IMR-90 (cell line): ENCODE measurements around the gene NR4A1. TPM values are rescaled to one million over a fixed set of nuclear protein-coding genes. Genes with fewer than 3 reads are reported as not detected.

Experiments used
- ATAC-seq: fragments of 200-7000 bp; cut with Tn5 transposase; 2 replicates; pipeline ENCODE4 v1.9.1; 2020; ENCODE audit warnings: low read depth, mild to moderate bottlenecking, moderate library complexity
- BruUV-seq: library from RNA; stranded (reverse); fragments of 400-500 nt; replicated peaks from 2 replicates; lab custom pipeline; 2021; lab: Mats Ljungman, UMichigan
- CTCF ChIA-PET: fragments of 300-600 bp; formaldehyde crosslinking; extraction: SDS; loops from one replicate; lab custom pipeline; 2021; ENCODE audit warnings: antibody characterized with exemption; lab: Yijun Ruan, JAX
- POLR2A ChIA-PET: fragments of 300-600 bp; sonication (Branson Sonifier 250); formaldehyde crosslinking; loops from one replicate; lab custom pipeline; 2022; ENCODE audit warnings: antibody characterized with exemption; ENCODE audit not compliant: unreplicated experiment; lab: Charles Lee
- DNase-seq: peaks from one replicate; pipeline ENCODE4 v3.0.0; 2013
- H2AFZ ChIP-seq: replicated peaks from 2 replicates; pipeline ENCODE3; 2013; ENCODE audit warnings: low read length, mild to moderate bottlenecking; ENCODE audit not compliant: poor library complexity
- H2AK5ac ChIP-seq: 2 replicates; pipeline ENCODE4 v1.6.1; 2013; ENCODE audit warnings: low read depth, low read length, inconsistent platforms
- H2AK9ac ChIP-seq: replicated peaks from 2 replicates; pipeline ENCODE3; 2013; ENCODE audit warnings: mild to moderate bottlenecking, low read depth, low read length, moderate library complexity; ENCODE audit not compliant: poor library complexity
- H2BK120ac ChIP-seq: 2 replicates; pipeline ENCODE4 v1.6.1; 2013; ENCODE audit warnings: low read depth, low read length, inconsistent platforms
- H2BK15ac ChIP-seq: 3 replicates; pipeline ENCODE4 v1.6.1; 2013; ENCODE audit warnings: low read depth, low read length, inconsistent platforms
- H2BK20ac ChIP-seq: 2 replicates; pipeline ENCODE4 v1.6.1; 2013; ENCODE audit warnings: low read depth, mild to moderate bottlenecking, inconsistent platforms, low read length, moderate library complexity
- H2BK5ac ChIP-seq: 2 replicates; pipeline ENCODE4 v1.6.1; 2013; ENCODE audit warnings: mild to moderate bottlenecking, low read depth, low read length, inconsistent platforms; ENCODE audit not compliant: poor library complexity, severe bottlenecking
- H3K14ac ChIP-seq: replicated peaks from 2 replicates; pipeline ENCODE4 v1.6.1; 2013; ENCODE audit warnings: low read depth, low read length, inconsistent platforms
- H3K18ac ChIP-seq: 2 replicates; pipeline ENCODE4 v1.6.1; 2013; ENCODE audit warnings: low read depth, low read length, control low read depth
- H3K23ac ChIP-seq: 2 replicates; pipeline ENCODE4 v1.6.1; 2013; ENCODE audit warnings: low read depth, low read length, inconsistent platforms
- H3K27ac ChIP-seq: 2 replicates; pipeline ENCODE4 v1.5.1; 2013; ENCODE audit warnings: mild to moderate bottlenecking, control low read depth, low read length; ENCODE audit not compliant: insufficient read depth
- H3K27me3 ChIP-seq: 2 replicates; pipeline ENCODE4 v1.6.1; 2013; ENCODE audit warnings: low read length; ENCODE audit not compliant: control insufficient read depth, insufficient read depth
- H3K36me3 ChIP-seq: 2 replicates; pipeline ENCODE4 v1.6.1; 2013; ENCODE audit warnings: low read length, mixed read lengths; ENCODE audit not compliant: control insufficient read depth, insufficient read depth
- H3K4ac ChIP-seq: 2 replicates; pipeline ENCODE4 v1.6.1; 2013; ENCODE audit warnings: low read depth, low read length, inconsistent platforms
- H3K4me1 ChIP-seq: 2 replicates; pipeline ENCODE4 v1.6.1; 2013; ENCODE audit warnings: low read length, mixed read lengths; ENCODE audit not compliant: control insufficient read depth, insufficient read depth
- H3K4me2 ChIP-seq: 2 replicates; pipeline ENCODE4 v1.6.1; 2013; ENCODE audit warnings: low read depth, mild to moderate bottlenecking, control low read depth, low read length, moderate library complexity
- H3K4me3 ChIP-seq: 2 replicates; pipeline ENCODE4 v1.5.1; 2013; ENCODE audit warnings: low read depth, mild to moderate bottlenecking, control low read depth, low read length, moderate library complexity; ENCODE audit not compliant: insufficient read depth
- H3K56ac ChIP-seq: 2 replicates; pipeline ENCODE4 v1.6.1; 2013; ENCODE audit warnings: low read length, inconsistent platforms; ENCODE audit not compliant: insufficient read depth; ENCODE audit errors: extremely low read depth
- H3K79me1 ChIP-seq, 2 experiments: 2 replicates each; pipeline ENCODE4 v1.6.1; 2013; ENCODE audit warnings: low read length in 2 of 2, inconsistent platforms in 1 of 2, low read depth in 1 of 2
- H3K9ac ChIP-seq: 2 replicates; pipeline ENCODE4 v1.6.1; 2013; ENCODE audit warnings: low read depth, low read length, control low read depth
- H3K9me1 ChIP-seq: 2 replicates; pipeline ENCODE4 v1.6.1; 2013; ENCODE audit warnings: low read length, inconsistent platforms; ENCODE audit not compliant: insufficient read depth
- H3K9me3 ChIP-seq: 2 replicates; pipeline ENCODE4 v1.6.1; 2013; ENCODE audit warnings: low read length; ENCODE audit not compliant: control insufficient read depth, insufficient read depth
- H4K20me1 ChIP-seq: 2 replicates; pipeline ENCODE4 v1.6.1; 2013; ENCODE audit warnings: low read length, inconsistent platforms; ENCODE audit not compliant: insufficient read depth
- H4K5ac ChIP-seq: 2 replicates; pipeline ENCODE4 v1.6.1; 2013; ENCODE audit warnings: mild to moderate bottlenecking, low read depth, low read length, control low read depth
- H4K8ac ChIP-seq, 2 experiments: 2 replicates each; pipeline ENCODE4 v1.6.1; 2013; ENCODE audit warnings: low read depth in 2 of 2, low read length in 2 of 2, control low read depth in 1 of 2, inconsistent platforms in 1 of 2
- H4K91ac ChIP-seq: 2 replicates; pipeline ENCODE4 v1.6.1; 2013; ENCODE audit warnings: low read depth, low read length, inconsistent platforms; ENCODE audit not compliant: insufficient read depth
- BHLHE40 ChIP-seq: fragments of 150-350 bp; IDR thresholded peaks from 2 replicates; pipeline ENCODE4 v1.6.1; 2016; ENCODE audit warnings: mild to moderate bottlenecking, low read depth, low read length
- CEBPB ChIP-seq: IDR thresholded peaks from 2 replicates; pipeline ENCODE4 v1.6.1; 2012; ENCODE audit warnings: low read depth, low read length, improper control_type of control experiment
- CHD1 ChIP-seq: IDR thresholded peaks from 2 replicates; pipeline ENCODE4 v1.6.1; 2012; ENCODE audit warnings: low read depth, low read length, improper control_type of control experiment
- FOS ChIP-seq: fragments of 150-350 bp; IDR thresholded peaks from 2 replicates; pipeline ENCODE4 v1.6.1; 2016; ENCODE audit warnings: low read depth, low read length
- MAFK ChIP-seq: IDR thresholded peaks from 2 replicates; pipeline ENCODE4 v1.6.1; 2012; ENCODE audit warnings: low read depth, low read length, improper control_type of control experiment
- MAZ ChIP-seq: IDR thresholded peaks from 2 replicates; pipeline ENCODE4 v1.6.1; 2012; ENCODE audit warnings: low read depth, mild to moderate bottlenecking, low read length, improper control_type of control experiment, moderate library complexity, borderline replicate concordance
- MXI1 ChIP-seq: IDR thresholded peaks from 2 replicates; pipeline ENCODE4 v1.6.1; 2012; ENCODE audit warnings: low read depth, mild to moderate bottlenecking, low read length, moderate library complexity, borderline replicate concordance
- NFE2L2 ChIP-seq: fragments of 150-350 bp; IDR thresholded peaks from 2 replicates; pipeline ENCODE4 v1.6.1; 2016; ENCODE audit warnings: low read depth, mild to moderate bottlenecking, low read length
- POLR2A ChIP-seq: IDR thresholded peaks from 2 replicates; pipeline ENCODE4 v1.6.1; 2012; ENCODE audit warnings: mild to moderate bottlenecking, low read depth, low read length
- RAD21 ChIP-seq: IDR thresholded peaks from 2 replicates; pipeline ENCODE4 v1.6.1; 2012; ENCODE audit warnings: low read length, improper control_type of control experiment
- RCOR1 ChIP-seq: IDR thresholded peaks from 2 replicates; pipeline ENCODE4 v1.6.1; 2012; ENCODE audit warnings: mild to moderate bottlenecking, low read length, improper control_type of control experiment; ENCODE audit not compliant: insufficient replicate concordance
- RFX5 ChIP-seq: IDR thresholded peaks from 2 replicates; pipeline ENCODE4 v1.8.0; 2012; ENCODE audit warnings: low read depth, mild to moderate bottlenecking, low read length, moderate library complexity
- SMC3 ChIP-seq: fragments of 150-350 bp; IDR thresholded peaks from 2 replicates; pipeline ENCODE4 v1.6.1; 2016; ENCODE audit warnings: low read depth, mild to moderate bottlenecking, antibody characterized with exemption, low read length, moderate library complexity
- WGBS, 2 experiments: methylation state at CpG; one replicate each; pipeline versions ENCODE4 v1.1.5 to v1.1.7; 2013; ENCODE audit warnings: missing lambda C conversion rate in 2 of 2; ENCODE audit not compliant: insufficient read length in 1 of 2; ENCODE audit errors: extremely low coverage in 2 of 2; 5-methylcytosine and 5-hydroxymethylcytosine counted together
- dilution Hi-C: fragments of 300-500 bp; cut with HindIII; formaldehyde crosslinking; loops from one replicate; pipeline ENCODE4 v1.14.3; 2018; ENCODE audit warnings: low sequenced_read_pairs; ENCODE audit not compliant: unreplicated experiment
- in situ Hi-C: fragments of 300-500 bp; cut with MboI; formaldehyde crosslinking; loops from 3 replicates; pipeline ENCODE4 v1.14.3; 2019; ENCODE audit warnings: low sequenced_read_pairs, inconsistent platforms, mixed read lengths
- intact Hi-C: fragments of 100-400 bp; cut with micrococcal nuclease; formaldehyde crosslinking; loops from 2 replicates; pipeline ENCODE4 v1.10.0; 2022
- polyA plus RNA-seq, 3 experiments: library from polyadenylated mRNA; depleted of rRNA; stranded (reverse); fragments of >200 nt; gene quantifications; 2 replicates each; pipeline ENCODE4 v1.2.3, GENCODE V29; 2012; ENCODE audit warnings: low replicate concordance in 1 of 3
- total RNA-seq: library from RNA; depleted of rRNA; stranded (reverse); fragments of >200 nt; gene quantifications from 2 replicates; pipeline ENCODE4 v1.2.3, GENCODE V29; 2012
- TF ChIP-seq, protein P1 (sequence below): conservative IDR thresholded peaks from 2 replicates; pipeline ENCODE4 v1.5.1; 2012; ENCODE audit warnings: mild to moderate bottlenecking, low read depth, low read length, improper control_type of control experiment
- TF ChIP-seq, protein P2 (sequence below): fragments of 150-350 bp; IDR thresholded peaks from 2 replicates; pipeline ENCODE4 v1.6.1; 2017; ENCODE audit warnings: mild to moderate bottlenecking, antibody characterized with exemption, low read length, low read depth
- TF ChIP-seq, protein P3 (sequence below): fragments of 150-350 bp; IDR thresholded peaks from 2 replicates; pipeline ENCODE4 v1.6.1; 2016; ENCODE audit warnings: low read depth, mild to moderate bottlenecking, low read length, moderate library complexity, borderline replicate concordance

NR4A1 gene
- total and polyA plus RNA-seq, 2 of the 4 experiments (the other 2 are of a cell fraction): 6.6 to 34.1 TPM

DNA sequence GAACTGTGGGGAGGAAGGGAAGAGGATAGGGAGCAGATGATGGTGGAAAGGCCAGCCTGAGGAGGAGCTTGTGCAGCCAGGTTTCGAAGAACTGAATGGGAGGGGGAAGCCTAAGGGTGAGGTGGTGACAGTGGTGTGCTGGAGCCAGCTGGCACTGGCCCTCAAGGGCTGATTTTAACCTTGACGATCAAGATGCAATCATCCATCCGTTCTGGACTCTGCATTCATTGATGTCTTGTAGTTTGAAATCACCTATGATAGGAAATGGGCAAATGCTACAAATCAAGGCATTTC is 15.8 kb downstream of the NR4A1 start:
- H3K9ac ChIP-seq: no peak overlapping the region
- no peak overlapping the region for H4K5ac ChIP-seq
- peak overlapping the region; percentile 21 for H2AK9ac ChIP-seq
- peaks cover 18% of the 10 kb centered on the region for H3K9me1 ChIP-seq
- no peak overlapping the region for H3K4me3 ChIP-seq
- TF ChIP-seq RFX5 (no peak), MXI1 (no peak), RAD21 (no peak), MAZ (no peak), MAFK (no peak), FOS (no peak), NFE2L2 (no peak), CHD1 (no peak), POLR2A (no peak; the same call in 1 of the 2 replicates), RCOR1 (no peak), CEBPB (no peak), SMC3 (no peak), BHLHE40 (no peak)
- TF ChIP-seq, protein P1, sequence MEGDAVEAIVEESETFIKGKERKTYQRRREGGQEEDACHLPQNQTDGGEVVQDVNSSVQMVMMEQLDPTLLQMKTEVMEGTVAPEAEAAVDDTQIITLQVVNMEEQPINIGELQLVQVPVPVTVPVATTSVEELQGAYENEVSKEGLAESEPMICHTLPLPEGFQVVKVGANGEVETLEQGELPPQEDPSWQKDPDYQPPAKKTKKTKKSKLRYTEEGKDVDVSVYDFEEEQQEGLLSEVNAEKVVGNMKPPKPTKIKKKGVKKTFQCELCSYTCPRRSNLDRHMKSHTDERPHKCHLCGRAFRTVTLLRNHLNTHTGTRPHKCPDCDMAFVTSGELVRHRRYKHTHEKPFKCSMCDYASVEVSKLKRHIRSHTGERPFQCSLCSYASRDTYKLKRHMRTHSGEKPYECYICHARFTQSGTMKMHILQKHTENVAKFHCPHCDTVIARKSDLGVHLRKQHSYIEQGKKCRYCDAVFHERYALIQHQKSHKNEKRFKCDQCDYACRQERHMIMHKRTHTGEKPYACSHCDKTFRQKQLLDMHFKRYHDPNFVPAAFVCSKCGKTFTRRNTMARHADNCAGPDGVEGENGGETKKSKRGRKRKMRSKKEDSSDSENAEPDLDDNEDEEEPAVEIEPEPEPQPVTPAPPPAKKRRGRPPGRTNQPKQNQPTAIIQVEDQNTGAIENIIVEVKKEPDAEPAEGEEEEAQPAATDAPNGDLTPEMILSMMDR: no peak
- TF ChIP-seq, protein P2, sequence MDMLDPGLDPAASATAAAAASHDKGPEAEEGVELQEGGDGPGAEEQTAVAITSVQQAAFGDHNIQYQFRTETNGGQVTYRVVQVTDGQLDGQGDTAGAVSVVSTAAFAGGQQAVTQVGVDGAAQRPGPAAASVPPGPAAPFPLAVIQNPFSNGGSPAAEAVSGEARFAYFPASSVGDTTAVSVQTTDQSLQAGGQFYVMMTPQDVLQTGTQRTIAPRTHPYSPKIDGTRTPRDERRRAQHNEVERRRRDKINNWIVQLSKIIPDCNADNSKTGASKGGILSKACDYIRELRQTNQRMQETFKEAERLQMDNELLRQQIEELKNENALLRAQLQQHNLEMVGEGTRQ: no peak
- TF ChIP-seq, protein P3, sequence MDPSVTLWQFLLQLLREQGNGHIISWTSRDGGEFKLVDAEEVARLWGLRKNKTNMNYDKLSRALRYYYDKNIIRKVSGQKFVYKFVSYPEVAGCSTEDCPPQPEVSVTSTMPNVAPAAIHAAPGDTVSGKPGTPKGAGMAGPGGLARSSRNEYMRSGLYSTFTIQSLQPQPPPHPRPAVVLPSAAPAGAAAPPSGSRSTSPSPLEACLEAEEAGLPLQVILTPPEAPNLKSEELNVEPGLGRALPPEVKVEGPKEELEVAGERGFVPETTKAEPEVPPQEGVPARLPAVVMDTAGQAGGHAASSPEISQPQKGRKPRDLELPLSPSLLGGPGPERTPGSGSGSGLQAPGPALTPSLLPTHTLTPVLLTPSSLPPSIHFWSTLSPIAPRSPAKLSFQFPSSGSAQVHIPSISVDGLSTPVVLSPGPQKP: no peak
- BruUV-seq: no TSS peak
- H2BK20ac ChIP-seq: peak overlapping the region; percentile 28; the same call in 1 of the 2 replicates
- peaks cover 0 to 25% of the 10 kb centered on the region in 2 experiments; a peak in 2 of 4 replicates for H3K79me1 ChIP-seq
- H2AK5ac ChIP-seq: peak overlapping the region; percentile 78
- no peak overlapping the region for H3K14ac ChIP-seq
- H3K23ac ChIP-seq: no peak overlapping the region
- peaks cover 21% of the 10 kb centered on the region for H4K20me1 ChIP-seq
- DNase-seq (no peak), ATAC-seq (no peak)
- no peak overlapping the region for H3K18ac ChIP-seq
- no peaks in the 10 kb centered on the region for H3K9me3 ChIP-seq
- intact Hi-C loops: no loop called here
- in situ Hi-C loops: no loop called here
- no peak overlapping the region for H3K27ac ChIP-seq
- ChIA-PET POLR2A (no interaction called here), CTCF (interaction anchor here (0.7 kb wide), 1 partner anchor 50 kb away, joined by 3 read pairs; no protein-coding TSS in a partner anchor)
- H3K4ac ChIP-seq: peak overlapping the region; percentile 30; the same call in 1 of the 2 replicates
- no peak overlapping the region for H3K56ac ChIP-seq
- H3K36me3 ChIP-seq: peaks cover under 1% of the 10 kb centered on the region; the same call in 1 of the 2 replicates
- H2BK15ac ChIP-seq: peak overlapping the region; percentile 64; the same call in 1 of the 3 replicates
- no peak overlapping the region for H2BK5ac ChIP-seq
- peaks cover 29% of the 10 kb centered on the region for H3K4me1 ChIP-seq
- H4K91ac ChIP-seq: no peak overlapping the region
- H3K4me2 ChIP-seq: no peak overlapping the region
- peak overlapping the region; percentile 65 for H2AFZ ChIP-seq
- dilution Hi-C loops: no loop called here
- no peak overlapping the region; the same call in 1 of the 2 replicates for H2BK120ac ChIP-seq
- H4K8ac ChIP-seq: no peak overlapping the region
- WGBS, 2 experiments: 50% methylated on average over 1 of the region's 3 CpGs; no CpG with 5 or more reads in 1 of the 2 experiments
- H3K27me3 ChIP-seq: no peaks in the 10 kb centered on the region
